ENCODE results near the gene ATP2B1.
"Not testable (repeated sequence)": the region's sequence is repeated elsewhere in the genome, so short reads cannot be mapped to it uniquely, and the experiment has no call there.

The ATP2B1 gene

DNA sequence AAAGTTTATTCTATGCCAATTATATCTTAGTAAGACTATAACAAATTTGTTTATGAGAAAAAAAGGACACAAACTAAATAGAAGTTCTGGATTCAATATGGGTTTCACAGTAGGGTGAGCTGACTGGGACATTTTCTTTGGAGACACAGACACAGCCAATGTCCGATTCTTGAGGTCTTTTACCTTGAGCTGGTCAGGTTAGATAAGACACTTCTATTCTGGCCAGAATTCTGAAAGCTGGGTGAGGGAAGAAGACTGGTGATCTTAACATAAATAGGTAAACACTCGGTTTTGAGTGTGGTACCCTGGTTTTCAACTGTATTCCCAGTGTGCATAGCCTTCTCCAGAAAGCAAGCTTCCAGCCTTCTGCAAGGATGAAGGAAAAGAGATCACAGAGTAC, 10.0 kb downstream of the ATP2B1 start:
- Histone ChIP-seq H3K9me3 (ENCODE audit: control insufficient read depth, low read length) (no peaks in the 10 kb centered on the region), H3K4me1 (ENCODE audit: control insufficient read depth, insufficient read depth, low read length) (peaks cover 14% of the 10 kb centered on the region), H3K9ac (ENCODE audit: low read length) (no peak overlapping the region), H3K27me3 (ENCODE audit: control insufficient read depth, insufficient read depth, low read length) (no peaks in the 10 kb centered on the region), H3K36me3 (ENCODE audit: control insufficient read depth, insufficient read depth, low read length) (no peaks in the 10 kb centered on the region), H3K4me3 (ENCODE audit: low read length) (no peak overlapping the region)

DNA sequence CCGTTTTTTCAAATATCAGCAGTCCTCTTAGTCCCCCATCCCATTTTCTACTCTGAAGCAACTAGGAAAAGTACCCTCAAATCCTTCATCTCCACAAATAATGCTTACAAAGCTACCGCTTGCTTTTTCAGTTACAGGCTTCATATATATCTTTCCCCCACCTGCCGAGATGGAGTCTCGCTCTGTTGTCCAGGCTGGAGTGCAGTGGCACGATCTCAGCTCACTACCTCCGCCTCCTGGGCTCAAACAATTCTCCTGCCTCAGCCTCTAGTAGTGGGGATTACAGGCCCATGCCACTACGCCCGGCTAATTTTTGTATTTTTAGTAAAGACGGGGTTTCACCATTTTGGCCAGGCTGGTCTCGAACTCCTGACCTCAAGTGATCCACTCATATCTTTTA, 10.9 kb downstream of the ATP2B1 start:
- peaks cover 23% of the 10 kb centered on the region for H3K4me1 ChIP-seq (ENCODE audit: control insufficient read depth, insufficient read depth, low read length)
- not testable (repeated sequence) for H3K36me3 ChIP-seq (ENCODE audit: control insufficient read depth, insufficient read depth, low read length)

DNA sequence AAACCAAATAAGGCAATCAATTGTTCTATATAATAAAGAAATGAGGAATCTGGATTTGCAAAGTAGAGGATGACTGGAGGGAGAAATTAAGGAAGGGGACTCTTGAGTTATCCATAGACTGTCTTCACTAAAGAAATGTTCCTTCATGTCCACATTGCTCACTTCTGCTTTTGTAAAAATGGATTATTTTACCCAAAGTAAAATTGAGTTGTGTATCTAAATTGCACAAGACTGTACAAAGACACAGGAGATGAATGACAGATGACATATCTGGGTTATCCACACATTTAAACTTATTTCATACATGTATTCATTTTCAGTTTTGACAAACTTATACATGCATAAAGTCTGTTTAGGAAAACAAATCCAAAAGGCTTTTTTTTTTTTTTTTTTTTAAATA, 11.3 kb downstream of the ATP2B1 start:
- Histone ChIP-seq H3K9me3 (ENCODE audit: control insufficient read depth, low read length) (no peaks in the 10 kb centered on the region), H3K36me3 (ENCODE audit: control insufficient read depth, insufficient read depth, low read length) (no peaks in the 10 kb centered on the region), H3K27me3 (ENCODE audit: control insufficient read depth, insufficient read depth, low read length) (no peaks in the 10 kb centered on the region), H3K4me3 (ENCODE audit: low read length) (no peak overlapping the region), H3K4me1 (ENCODE audit: control insufficient read depth, insufficient read depth, low read length) (peaks cover 23% of the 10 kb centered on the region), H3K9ac (ENCODE audit: low read length) (no peak overlapping the region)

More for the DNA sequence above, 10.9 kb downstream of the ATP2B1 start:
- not testable (repeated sequence) for H3K4me3 ChIP-seq (ENCODE audit: low read length); H3K9ac ChIP-seq (ENCODE audit: low read length); H3K27me3 ChIP-seq (ENCODE audit: control insufficient read depth, insufficient read depth, low read length); H3K9me3 ChIP-seq (ENCODE audit: control insufficient read depth, low read length)

DNA sequence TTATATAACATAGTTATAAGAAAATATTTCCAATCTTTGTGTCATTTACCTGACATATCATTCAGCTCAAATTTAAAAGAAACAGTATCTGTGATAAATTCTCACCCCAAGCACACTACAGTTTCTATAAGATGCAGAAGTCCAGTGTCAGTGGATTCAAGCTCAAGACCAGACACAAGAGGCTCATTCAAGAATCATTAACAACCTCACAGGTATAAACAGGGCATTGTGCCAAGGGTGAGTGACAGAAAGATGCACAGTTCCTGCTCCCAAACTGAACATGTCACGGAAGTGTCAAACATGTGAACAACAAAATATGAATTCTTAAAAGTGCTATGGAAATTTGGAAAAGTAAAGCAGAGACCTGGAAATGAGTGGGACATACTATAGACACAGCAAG, 12.8 kb downstream of the ATP2B1 start:
- Histone ChIP-seq H3K4me3 (ENCODE audit: low read length) (no peak overlapping the region), H3K9me3 (ENCODE audit: control insufficient read depth, low read length) (no peaks in the 10 kb centered on the region), H3K36me3 (ENCODE audit: control insufficient read depth, insufficient read depth, low read length) (no peaks in the 10 kb centered on the region), H3K4me1 (ENCODE audit: control insufficient read depth, insufficient read depth, low read length) (peaks cover 29% of the 10 kb centered on the region), H3K27me3 (ENCODE audit: control insufficient read depth, insufficient read depth, low read length) (no peaks in the 10 kb centered on the region), H3K9ac (ENCODE audit: low read length) (no peak overlapping the region)

DNA sequence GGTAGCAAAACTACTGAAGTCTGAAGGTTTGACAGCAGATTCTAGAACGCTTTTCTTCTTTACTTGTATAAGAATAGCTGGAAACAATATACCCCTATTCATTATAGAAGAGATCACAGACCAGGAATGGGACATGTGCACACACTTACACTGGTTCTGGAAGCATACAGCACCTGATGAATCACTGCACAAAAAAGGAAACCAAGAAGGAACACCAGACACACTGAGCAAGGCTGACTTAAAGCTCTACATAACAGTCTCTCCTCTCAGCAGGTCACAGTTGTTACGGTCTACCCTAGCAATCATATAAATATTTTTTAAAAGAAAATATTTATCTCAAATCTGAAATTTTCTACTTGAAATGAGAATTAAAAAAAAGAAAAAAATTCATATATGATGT, 13.5 kb downstream of the ATP2B1 start:
- Histone ChIP-seq H3K27me3 (ENCODE audit: control insufficient read depth, insufficient read depth, low read length) (no peaks in the 10 kb centered on the region), H3K4me3 (ENCODE audit: low read length) (no peak overlapping the region), H3K36me3 (ENCODE audit: control insufficient read depth, insufficient read depth, low read length) (no peaks in the 10 kb centered on the region), H3K9ac (ENCODE audit: low read length) (no peak overlapping the region), H3K9me3 (ENCODE audit: control insufficient read depth, low read length) (no peaks in the 10 kb centered on the region), H3K4me1 (ENCODE audit: control insufficient read depth, insufficient read depth, low read length) (peaks cover 27% of the 10 kb centered on the region)

DNA sequence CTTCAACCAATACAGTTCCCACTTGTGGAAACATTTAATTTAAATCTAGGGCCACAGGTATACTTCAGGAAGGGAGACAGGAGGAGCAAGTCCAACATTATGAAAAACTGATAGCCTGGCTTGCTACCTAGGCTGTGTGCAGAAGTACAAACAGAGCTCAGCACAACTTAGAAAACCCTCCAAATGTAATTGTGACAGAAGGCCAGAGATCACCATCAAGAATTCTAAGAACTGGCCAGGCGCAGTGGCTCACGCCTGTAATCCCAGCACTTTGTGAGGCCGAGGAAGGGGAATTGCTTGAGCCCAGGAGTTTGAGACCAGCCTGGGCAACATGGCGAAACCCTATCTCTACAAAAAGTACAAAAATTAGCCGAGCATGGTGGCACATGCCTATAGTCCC, 14.1 kb downstream of the ATP2B1 start:
- Histone ChIP-seq H3K27me3 (ENCODE audit: control insufficient read depth, insufficient read depth, low read length) (no peaks in the 10 kb centered on the region), H3K4me3 (ENCODE audit: low read length) (no peak overlapping the region), H3K4me1 (ENCODE audit: control insufficient read depth, insufficient read depth, low read length) (peaks cover 24% of the 10 kb centered on the region), H3K9me3 (ENCODE audit: control insufficient read depth, low read length) (no peaks in the 10 kb centered on the region), H3K36me3 (ENCODE audit: control insufficient read depth, insufficient read depth, low read length) (no peaks in the 10 kb centered on the region), H3K9ac (ENCODE audit: low read length) (no peak overlapping the region)

DNA sequence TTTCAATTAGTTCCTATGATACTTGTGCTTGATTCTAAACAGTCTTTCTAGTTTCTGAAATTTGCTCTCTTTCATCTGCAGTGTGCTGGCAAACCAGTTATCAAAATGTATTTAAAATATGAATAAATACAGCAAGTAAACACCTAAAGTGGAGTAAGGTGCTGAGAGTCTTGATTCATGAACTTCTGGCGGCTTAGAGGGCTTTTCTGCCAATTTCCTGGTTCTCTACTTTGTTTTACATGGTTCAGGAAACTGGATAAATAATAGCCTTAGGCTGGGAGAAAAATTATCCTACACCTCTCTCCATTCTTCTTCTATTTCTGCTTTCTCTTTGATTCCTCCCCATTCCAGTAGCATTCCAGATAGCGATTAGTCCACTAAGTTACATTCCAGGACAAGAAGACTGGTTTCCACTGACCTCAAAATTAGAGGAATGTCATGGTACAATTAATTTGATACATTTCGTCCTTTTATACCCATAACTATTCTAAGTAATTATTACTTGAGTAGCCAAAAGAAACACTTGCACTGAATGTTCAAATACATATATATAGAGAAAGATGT, 14.9 kb downstream of the ATP2B1 start:
- peaks cover 24% of the 10 kb centered on the region for H3K4me1 ChIP-seq (ENCODE audit: control insufficient read depth, insufficient read depth, low read length)
- H3K36me3 ChIP-seq (ENCODE audit: control insufficient read depth, insufficient read depth, low read length), result no peaks in the 10 kb centered on the region
- H3K4me3 ChIP-seq (ENCODE audit: low read length), result no peak overlapping the region
- peak overlapping the region; percentile 5 for H3K9ac ChIP-seq (ENCODE audit: low read length)
- H3K9me3 ChIP-seq (ENCODE audit: control insufficient read depth, low read length), result no peaks in the 10 kb centered on the region
- H3K27me3 ChIP-seq (ENCODE audit: control insufficient read depth, insufficient read depth, low read length), result no peaks in the 10 kb centered on the region

DNA sequence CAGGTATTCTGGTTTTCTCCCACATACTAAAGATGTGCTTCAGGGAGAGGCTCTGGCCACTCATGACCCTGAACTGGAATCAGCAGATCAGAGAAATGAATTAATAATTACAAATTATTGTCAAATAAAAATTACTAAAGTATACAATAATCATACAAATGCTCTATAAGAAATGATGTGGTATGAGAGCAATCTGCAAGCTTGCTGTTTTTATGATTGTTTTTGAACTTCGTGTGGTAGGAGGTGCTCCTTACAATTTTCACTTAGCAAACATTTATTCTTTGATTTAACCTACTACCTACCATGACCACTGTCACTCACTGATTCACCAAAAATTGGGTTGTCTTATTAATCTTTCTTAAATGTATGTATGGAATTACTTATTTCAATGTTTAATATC, 16.2 kb downstream of the ATP2B1 start:
- Histone ChIP-seq H3K4me1 (ENCODE audit: control insufficient read depth, insufficient read depth, low read length) (peaks cover 24% of the 10 kb centered on the region), H3K9me3 (ENCODE audit: control insufficient read depth, low read length) (no peaks in the 10 kb centered on the region), H3K9ac (ENCODE audit: low read length) (no peak overlapping the region), H3K27me3 (ENCODE audit: control insufficient read depth, insufficient read depth, low read length) (no peaks in the 10 kb centered on the region), H3K4me3 (ENCODE audit: low read length) (no peak overlapping the region), H3K36me3 (ENCODE audit: control insufficient read depth, insufficient read depth, low read length) (no peaks in the 10 kb centered on the region)

DNA sequence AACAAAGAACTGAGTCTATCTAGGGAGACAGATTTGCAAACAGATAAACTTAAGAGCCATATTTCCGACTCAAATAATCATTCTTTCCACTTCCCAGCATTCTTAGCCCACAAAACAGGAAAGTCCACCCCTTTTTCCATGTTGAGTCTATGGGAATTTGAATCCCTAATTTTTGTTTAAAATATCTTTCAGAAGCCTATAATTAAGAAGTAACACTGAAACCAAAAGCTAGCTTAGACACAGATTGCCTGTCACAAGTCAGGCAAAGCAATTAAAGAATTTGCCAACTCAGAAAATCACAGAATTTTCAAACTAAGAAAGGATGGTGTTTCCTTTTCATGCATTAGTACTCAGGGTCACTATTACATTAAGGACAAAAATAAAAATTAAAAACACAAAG, 17.0 kb downstream of the ATP2B1 start:
- no peaks in the 10 kb centered on the region for H3K27me3 ChIP-seq (ENCODE audit: control insufficient read depth, insufficient read depth, low read length)
- no peak overlapping the region for H3K4me3 ChIP-seq (ENCODE audit: low read length)
- peaks cover 32% of the 10 kb centered on the region for H3K4me1 ChIP-seq (ENCODE audit: control insufficient read depth, insufficient read depth, low read length)
- H3K9me3 ChIP-seq (ENCODE audit: control insufficient read depth, low read length), result no peaks in the 10 kb centered on the region
- no peak overlapping the region for H3K9ac ChIP-seq (ENCODE audit: low read length)
- no peaks in the 10 kb centered on the region for H3K36me3 ChIP-seq (ENCODE audit: control insufficient read depth, insufficient read depth, low read length)

DNA sequence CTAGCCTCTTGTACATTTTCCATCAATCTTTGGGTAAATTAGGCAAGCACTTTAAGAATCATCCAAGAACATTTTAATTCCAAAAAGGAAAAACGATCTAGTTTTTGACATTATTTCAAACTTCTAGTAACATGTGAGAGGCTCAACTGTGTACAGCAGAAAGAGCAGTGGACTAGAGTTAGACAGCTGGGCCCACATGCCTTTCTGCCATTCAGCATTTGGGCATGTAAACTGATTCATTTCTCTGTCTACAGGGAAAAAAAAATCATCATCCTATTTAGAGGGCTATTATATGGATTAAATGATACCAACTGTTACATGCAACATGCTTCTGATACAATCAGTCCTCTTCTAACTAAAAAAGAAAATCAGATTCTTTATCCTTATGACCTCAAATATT, 17.7 kb downstream of the ATP2B1 start:
- Histone ChIP-seq H3K9ac (ENCODE audit: low read length) (no peak overlapping the region), H3K36me3 (ENCODE audit: control insufficient read depth, insufficient read depth, low read length) (no peaks in the 10 kb centered on the region), H3K4me3 (ENCODE audit: low read length) (no peak overlapping the region), H3K4me1 (ENCODE audit: control insufficient read depth, insufficient read depth, low read length) (peaks cover 34% of the 10 kb centered on the region), H3K9me3 (ENCODE audit: control insufficient read depth, low read length) (no peaks in the 10 kb centered on the region), H3K27me3 (ENCODE audit: control insufficient read depth, insufficient read depth, low read length) (no peaks in the 10 kb centered on the region)

DNA sequence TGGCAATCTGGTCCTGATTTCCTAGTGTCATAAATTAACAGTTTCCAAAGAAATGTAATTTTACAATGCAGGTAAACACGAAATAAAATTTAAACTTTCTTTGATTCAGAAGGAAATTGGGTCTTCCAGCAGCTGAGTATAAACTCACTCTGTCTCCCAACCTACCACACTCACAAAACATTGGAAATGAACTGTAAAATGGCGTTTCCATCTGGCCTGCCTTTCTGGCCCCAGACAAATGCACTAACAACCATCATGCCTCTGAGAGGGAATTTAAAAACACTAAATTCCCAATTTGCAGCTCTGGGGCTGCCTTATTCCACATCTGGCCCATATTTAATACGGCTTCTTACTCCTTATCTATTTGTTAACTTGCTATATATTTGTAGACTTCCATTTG, 19.3 kb downstream of the ATP2B1 start:
- H3K9ac ChIP-seq (ENCODE audit: low read length), result no peak overlapping the region
- H3K4me3 ChIP-seq (ENCODE audit: low read length), result no peak overlapping the region
- H3K27me3 ChIP-seq (ENCODE audit: control insufficient read depth, insufficient read depth, low read length), result no peaks in the 10 kb centered on the region
- peaks cover 31% of the 10 kb centered on the region for H3K4me1 ChIP-seq (ENCODE audit: control insufficient read depth, insufficient read depth, low read length)
- no peaks in the 10 kb centered on the region for H3K9me3 ChIP-seq (ENCODE audit: control insufficient read depth, low read length)
- H3K36me3 ChIP-seq (ENCODE audit: control insufficient read depth, insufficient read depth, low read length), result no peaks in the 10 kb centered on the region

DNA sequence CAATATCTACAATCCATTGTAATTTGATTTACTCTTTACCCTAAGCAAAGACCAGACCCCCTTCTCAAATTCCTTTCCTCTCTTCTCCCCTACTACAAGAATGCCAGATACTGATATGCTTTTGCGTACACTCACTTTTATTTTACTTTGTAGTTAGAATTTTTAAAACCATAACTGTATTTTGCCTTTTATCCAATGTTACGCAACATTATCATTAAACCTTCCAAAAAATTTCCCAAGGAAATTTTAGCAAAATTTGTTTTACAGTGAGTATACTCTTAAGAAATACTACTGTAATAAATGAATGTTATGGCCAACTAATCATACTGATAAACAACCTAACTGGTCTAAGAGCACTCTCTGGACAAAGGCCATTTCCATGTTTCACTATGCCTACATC, 22.3 kb downstream of the ATP2B1 start:
- H3K4me3 ChIP-seq (ENCODE audit: low read length), result no peak overlapping the region
- H3K9me3 ChIP-seq (ENCODE audit: control insufficient read depth, low read length), result no peaks in the 10 kb centered on the region
- H3K36me3 ChIP-seq (ENCODE audit: control insufficient read depth, insufficient read depth, low read length), result no peaks in the 10 kb centered on the region
- peaks cover 10% of the 10 kb centered on the region for H3K4me1 ChIP-seq (ENCODE audit: control insufficient read depth, insufficient read depth, low read length)
- no peaks in the 10 kb centered on the region for H3K27me3 ChIP-seq (ENCODE audit: control insufficient read depth, insufficient read depth, low read length)
- H3K9ac ChIP-seq (ENCODE audit: low read length), result no peak overlapping the region

DNA sequence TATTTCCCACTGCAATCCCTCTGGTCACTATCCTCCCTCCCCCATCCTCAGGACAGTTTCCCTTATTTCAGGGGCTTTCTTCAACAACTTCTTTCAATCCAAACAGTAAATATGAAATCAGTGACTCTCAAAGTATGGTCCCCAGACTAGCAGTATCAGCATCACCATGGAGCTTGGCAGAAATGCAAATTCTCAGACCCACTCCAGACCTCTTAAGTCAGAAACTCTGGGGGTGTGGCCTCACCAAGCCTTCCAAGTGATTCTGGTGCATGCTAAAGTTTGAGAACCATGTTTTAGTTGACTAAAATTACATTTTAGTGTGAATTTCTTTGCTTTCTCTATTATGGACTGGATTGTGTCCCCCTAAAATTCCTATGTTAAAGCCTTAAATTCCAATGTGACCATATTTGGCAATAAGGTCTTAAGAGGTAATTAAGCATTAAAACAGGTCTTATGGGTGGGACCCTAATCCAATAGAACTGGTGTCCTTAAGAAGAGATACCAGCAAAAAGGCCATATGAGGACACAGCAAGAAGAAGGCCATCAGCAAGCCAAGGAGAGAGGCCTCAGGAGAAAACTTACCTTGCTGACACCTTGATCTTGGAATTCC, 23.2 kb downstream of the ATP2B1 start:
- H3K36me3 ChIP-seq (ENCODE audit: control insufficient read depth, insufficient read depth, low read length), result no peaks in the 10 kb centered on the region
- no peak overlapping the region for H3K9ac ChIP-seq (ENCODE audit: low read length)
- no peaks in the 10 kb centered on the region for H3K9me3 ChIP-seq (ENCODE audit: control insufficient read depth, low read length)
- H3K4me1 ChIP-seq (ENCODE audit: control insufficient read depth, insufficient read depth, low read length), result peaks cover 10% of the 10 kb centered on the region
- H3K4me3 ChIP-seq (ENCODE audit: low read length), result no peak overlapping the region
- no peaks in the 10 kb centered on the region for H3K27me3 ChIP-seq (ENCODE audit: control insufficient read depth, insufficient read depth, low read length)

Data from mucosa of stomach (tissue), 1 donor.